ENCODE results near the gene SREK1.
"Not testable (repeated sequence)": the region's sequence is repeated elsewhere in the genome, so short reads cannot be mapped to it uniquely, and the experiment has no call there.

Gene SREK1

GRCh38 chr5:66197764-66198405, 53.8 kb downstream of the SREK1 start:
- Histone ChIP-seq H3K9ac (ENCODE audit: low read depth, low read length) (no peak overlapping the region), H3K9me3 (ENCODE audit: control insufficient read depth, insufficient read depth, low read length) (no peaks in the 10 kb centered on the region), H3K27ac (ENCODE audit: low read depth, low read length) (no peak overlapping the region), H3K4me1 (ENCODE audit: control insufficient read depth, insufficient read depth, low read length) (peaks cover 4% of the 10 kb centered on the region; the same call in 1 of the 2 replicates), H3K4me3 (ENCODE audit: low read depth, low read length) (no peak overlapping the region), H3K36me3 (ENCODE audit: control insufficient read depth, insufficient read depth, low read length) (no peaks in the 10 kb centered on the region), H3K27me3 (ENCODE audit: control insufficient read depth, insufficient read depth, low read length) (no peaks in the 10 kb centered on the region)

DNA sequence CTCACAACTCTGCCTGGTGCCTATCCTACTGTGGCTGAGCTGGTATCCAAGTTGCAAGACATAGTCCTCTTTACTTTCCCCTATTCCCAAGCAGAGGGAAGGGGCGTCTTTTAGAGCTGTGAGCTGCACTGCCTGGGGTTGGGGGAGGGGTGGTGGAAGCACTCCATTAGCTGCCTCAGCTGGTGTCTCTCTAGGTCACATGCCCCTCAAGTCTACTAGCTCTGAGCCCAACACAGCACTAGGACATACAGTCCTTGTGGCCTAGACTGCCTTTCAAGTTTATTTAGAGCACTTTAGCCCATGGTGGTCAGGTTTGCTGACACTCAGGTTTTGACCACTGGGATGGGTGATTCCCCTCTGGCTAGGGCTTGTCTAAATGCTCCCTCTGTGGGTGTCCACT, 54.7 kb downstream of the SREK1 start:
- Histone ChIP-seq H3K4me1 (ENCODE audit: control insufficient read depth, insufficient read depth, low read length) (peaks cover 4% of the 10 kb centered on the region; the same call in 1 of the 2 replicates), H3K9ac (ENCODE audit: low read depth, low read length) (no peak overlapping the region), H3K27ac (ENCODE audit: low read depth, low read length) (no peak overlapping the region), H3K36me3 (ENCODE audit: control insufficient read depth, insufficient read depth, low read length) (no peaks in the 10 kb centered on the region), H3K9me3 (ENCODE audit: control insufficient read depth, insufficient read depth, low read length) (no peaks in the 10 kb centered on the region), H3K27me3 (ENCODE audit: control insufficient read depth, insufficient read depth, low read length) (no peaks in the 10 kb centered on the region), H3K4me3 (ENCODE audit: low read depth, low read length) (no peak overlapping the region)

DNA sequence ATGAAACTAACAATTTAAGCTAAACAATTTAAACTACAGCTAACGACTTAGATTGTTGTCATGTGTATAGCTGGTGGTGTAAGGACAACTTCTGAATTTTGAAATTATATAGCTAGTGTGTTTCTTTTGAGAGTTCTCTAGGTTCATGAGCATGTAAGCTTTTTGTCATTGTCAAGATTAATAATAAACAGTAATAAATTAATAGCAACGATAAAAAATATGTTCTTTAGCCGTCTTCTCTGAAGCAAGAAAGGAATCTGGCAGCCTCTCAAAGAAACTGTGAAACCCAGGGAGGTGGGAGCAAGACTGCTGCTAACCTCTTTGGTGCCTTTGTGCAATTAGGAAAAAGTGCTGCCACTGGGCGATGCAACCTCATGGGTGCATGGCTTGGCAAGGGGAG, 59.4 kb downstream of the SREK1 start:
- H3K27me3 ChIP-seq (ENCODE audit: control insufficient read depth, insufficient read depth, low read length) = no peaks in the 10 kb centered on the region
- no peak overlapping the region for H3K27ac ChIP-seq (ENCODE audit: low read depth, low read length)
- H3K9ac ChIP-seq (ENCODE audit: low read depth, low read length) = no peak overlapping the region

GRCh38 chr5:66206465-66206864, 62.4 kb downstream of the SREK1 start:
- Histone ChIP-seq H3K9ac (ENCODE audit: low read depth, low read length) (no peak overlapping the region), H3K4me1 (ENCODE audit: control insufficient read depth, insufficient read depth, low read length) (no peaks in the 10 kb centered on the region), H3K4me3 (ENCODE audit: low read depth, low read length) (no peak overlapping the region)

More for the DNA sequence above, 59.4 kb downstream of the SREK1 start:
- H3K4me3 ChIP-seq (ENCODE audit: low read depth, low read length) = no peak overlapping the region
- H3K36me3 ChIP-seq (ENCODE audit: control insufficient read depth, insufficient read depth, low read length) = no peaks in the 10 kb centered on the region
- no peaks in the 10 kb centered on the region for H3K9me3 ChIP-seq (ENCODE audit: control insufficient read depth, insufficient read depth, low read length)
- H3K4me1 ChIP-seq (ENCODE audit: control insufficient read depth, insufficient read depth, low read length) = no peaks in the 10 kb centered on the region; the same call in 1 of the 2 replicates

GRCh38 chr5:66207800-66208561, 63.9 kb downstream of the SREK1 start:
- no peak overlapping the region for H3K27ac ChIP-seq (ENCODE audit: low read depth, low read length)
- H3K36me3 ChIP-seq (ENCODE audit: control insufficient read depth, insufficient read depth, low read length) = no peaks in the 10 kb centered on the region

More at GRCh38 chr5:66206465-66206864, 62.4 kb downstream of the SREK1 start:
- Histone ChIP-seq H3K36me3 (ENCODE audit: control insufficient read depth, insufficient read depth, low read length) (no peaks in the 10 kb centered on the region), H3K27me3 (ENCODE audit: control insufficient read depth, insufficient read depth, low read length) (no peaks in the 10 kb centered on the region), H3K27ac (ENCODE audit: low read depth, low read length) (no peak overlapping the region), H3K9me3 (ENCODE audit: control insufficient read depth, insufficient read depth, low read length) (no peaks in the 10 kb centered on the region)

GRCh38 chr5:66209350-66209749, 65.2 kb downstream of the SREK1 start:
- Histone ChIP-seq H3K9ac (ENCODE audit: low read depth, low read length) (no peak overlapping the region), H3K4me1 (ENCODE audit: control insufficient read depth, insufficient read depth, low read length) (no peaks in the 10 kb centered on the region), H3K27me3 (ENCODE audit: control insufficient read depth, insufficient read depth, low read length) (no peaks in the 10 kb centered on the region), H3K27ac (ENCODE audit: low read depth, low read length) (no peak overlapping the region), H3K36me3 (ENCODE audit: control insufficient read depth, insufficient read depth, low read length) (no peaks in the 10 kb centered on the region), H3K9me3 (ENCODE audit: control insufficient read depth, insufficient read depth, low read length) (no peaks in the 10 kb centered on the region), H3K4me3 (ENCODE audit: low read depth, low read length) (no peak overlapping the region)

More at GRCh38 chr5:66207800-66208561, 63.9 kb downstream of the SREK1 start:
- no peaks in the 10 kb centered on the region for H3K27me3 ChIP-seq (ENCODE audit: control insufficient read depth, insufficient read depth, low read length)
- no peak overlapping the region for H3K4me3 ChIP-seq (ENCODE audit: low read depth, low read length)
- H3K4me1 ChIP-seq (ENCODE audit: control insufficient read depth, insufficient read depth, low read length) = no peaks in the 10 kb centered on the region
- no peak overlapping the region for H3K9ac ChIP-seq (ENCODE audit: low read depth, low read length)
- H3K9me3 ChIP-seq (ENCODE audit: control insufficient read depth, insufficient read depth, low read length) = no peaks in the 10 kb centered on the region

- Histone ChIP-seq H3K36me3 (ENCODE audit: control insufficient read depth, insufficient read depth, low read length) (no peaks in the 10 kb centered on the region), H3K4me3 (ENCODE audit: low read depth, low read length) (no peak overlapping the region), H3K9me3 (ENCODE audit: control insufficient read depth, insufficient read depth, low read length) (no peaks in the 10 kb centered on the region), H3K9ac (ENCODE audit: low read depth, low read length) (no peak overlapping the region), H3K4me1 (ENCODE audit: control insufficient read depth, insufficient read depth, low read length) (no peaks in the 10 kb centered on the region), H3K27ac (ENCODE audit: low read depth, low read length) (no peak overlapping the region), H3K27me3 (ENCODE audit: control insufficient read depth, insufficient read depth, low read length) (no peaks in the 10 kb centered on the region)
Measured at GRCh38 chr5:66209794-66210193, 65.7 kb downstream of the SREK1 start.

DNA sequence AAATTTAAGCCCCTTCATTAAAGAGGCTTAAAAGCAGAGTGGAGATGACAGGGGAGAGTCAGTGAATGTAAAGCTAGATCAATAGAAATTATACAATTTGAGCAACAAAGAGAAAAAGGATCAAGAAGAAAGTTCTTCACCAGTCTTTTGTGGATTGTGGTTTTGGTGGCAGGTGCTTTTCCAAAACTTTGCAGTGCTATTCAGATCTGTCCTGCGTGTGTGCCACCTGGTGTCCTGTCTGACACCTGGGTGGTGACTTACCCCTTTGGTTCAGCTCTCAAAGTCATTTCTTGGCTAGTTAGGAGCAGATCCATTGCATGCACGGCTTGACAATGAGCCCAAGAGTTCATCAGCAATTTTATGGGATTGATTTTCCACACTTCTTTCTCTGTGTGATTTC, 69.4 kb downstream of the SREK1 start:
- no peaks in the 10 kb centered on the region for H3K27me3 ChIP-seq (ENCODE audit: control insufficient read depth, insufficient read depth, low read length)
- H3K4me3 ChIP-seq (ENCODE audit: low read depth, low read length) = no peak overlapping the region
- no peak overlapping the region for H3K27ac ChIP-seq (ENCODE audit: low read depth, low read length)
- H3K36me3 ChIP-seq (ENCODE audit: control insufficient read depth, insufficient read depth, low read length) = no peaks in the 10 kb centered on the region
- no peak overlapping the region for H3K9ac ChIP-seq (ENCODE audit: low read depth, low read length)
- no peaks in the 10 kb centered on the region for H3K4me1 ChIP-seq (ENCODE audit: control insufficient read depth, insufficient read depth, low read length)
- no peaks in the 10 kb centered on the region for H3K9me3 ChIP-seq (ENCODE audit: control insufficient read depth, insufficient read depth, low read length)

- Histone ChIP-seq H3K27me3 (ENCODE audit: control insufficient read depth, insufficient read depth, low read length) (no peaks in the 10 kb centered on the region), H3K9me3 (ENCODE audit: control insufficient read depth, insufficient read depth, low read length) (no peaks in the 10 kb centered on the region), H3K36me3 (ENCODE audit: control insufficient read depth, insufficient read depth, low read length) (no peaks in the 10 kb centered on the region), H3K27ac (ENCODE audit: low read depth, low read length) (no peak overlapping the region), H3K4me1 (ENCODE audit: control insufficient read depth, insufficient read depth, low read length) (no peaks in the 10 kb centered on the region), H3K4me3 (ENCODE audit: low read depth, low read length) (no peak overlapping the region), H3K9ac (ENCODE audit: low read depth, low read length) (no peak overlapping the region)
Measured at GRCh38 chr5:66222455-66222854, 78.4 kb downstream of the SREK1 start.

GRCh38 chr5:66222896-66223295, 78.8 kb downstream of the SREK1 start:
- not testable (repeated sequence) for H3K4me3 ChIP-seq (ENCODE audit: low read depth, low read length); H3K27me3 ChIP-seq (ENCODE audit: control insufficient read depth, insufficient read depth, low read length); H3K9ac ChIP-seq (ENCODE audit: low read depth, low read length); H3K36me3 ChIP-seq (ENCODE audit: control insufficient read depth, insufficient read depth, low read length); H3K27ac ChIP-seq (ENCODE audit: low read depth, low read length); H3K4me1 ChIP-seq (ENCODE audit: control insufficient read depth, insufficient read depth, low read length); H3K9me3 ChIP-seq (ENCODE audit: control insufficient read depth, insufficient read depth, low read length)

DNA sequence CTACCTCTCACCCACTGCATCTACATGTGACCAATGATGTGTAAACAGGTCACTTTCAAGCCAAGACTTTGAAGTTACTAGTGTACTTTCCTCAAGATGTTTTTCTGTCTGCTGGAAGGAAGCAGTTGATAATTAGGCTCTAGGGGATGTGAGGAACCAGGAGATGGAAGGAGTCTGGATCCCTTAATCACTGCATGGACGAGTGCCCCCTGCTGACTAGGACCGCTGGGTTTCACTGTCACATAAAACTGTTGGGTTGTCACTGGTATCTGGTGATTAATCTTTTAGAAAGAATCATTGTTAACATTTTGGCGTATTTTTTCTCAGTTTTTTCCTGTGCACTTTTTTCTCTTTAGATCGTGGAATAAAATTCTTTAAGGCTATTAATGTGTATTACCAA, 79.5 kb downstream of the SREK1 start:
- no peaks in the 10 kb centered on the region for H3K36me3 ChIP-seq (ENCODE audit: control insufficient read depth, insufficient read depth, low read length)
- H3K9me3 ChIP-seq (ENCODE audit: control insufficient read depth, insufficient read depth, low read length) = no peaks in the 10 kb centered on the region
- H3K4me1 ChIP-seq (ENCODE audit: control insufficient read depth, insufficient read depth, low read length) = no peaks in the 10 kb centered on the region
- H3K4me3 ChIP-seq (ENCODE audit: low read depth, low read length) = no peak overlapping the region
- H3K27ac ChIP-seq (ENCODE audit: low read depth, low read length) = no peak overlapping the region
- H3K27me3 ChIP-seq (ENCODE audit: control insufficient read depth, insufficient read depth, low read length) = no peaks in the 10 kb centered on the region
- H3K9ac ChIP-seq (ENCODE audit: low read depth, low read length) = no peak overlapping the region

Measured in HUES48 (cell line).